HUDEP-2 (cell line): Measurements from ENCODE around the gene DDX23.
"Not testable (repeated sequence)": the region's sequence is repeated elsewhere in the genome, so short reads cannot be mapped to it uniquely, and the experiment has no call there.

Experiments used
- DNase-seq, 76 experiments: peaks; one replicate each; lab custom pipeline; 2025; ENCODE audit not compliant: unreplicated experiment in 76 of 76; lab: John Stamatoyannopoulos, UW

The DDX23 gene

DNA sequence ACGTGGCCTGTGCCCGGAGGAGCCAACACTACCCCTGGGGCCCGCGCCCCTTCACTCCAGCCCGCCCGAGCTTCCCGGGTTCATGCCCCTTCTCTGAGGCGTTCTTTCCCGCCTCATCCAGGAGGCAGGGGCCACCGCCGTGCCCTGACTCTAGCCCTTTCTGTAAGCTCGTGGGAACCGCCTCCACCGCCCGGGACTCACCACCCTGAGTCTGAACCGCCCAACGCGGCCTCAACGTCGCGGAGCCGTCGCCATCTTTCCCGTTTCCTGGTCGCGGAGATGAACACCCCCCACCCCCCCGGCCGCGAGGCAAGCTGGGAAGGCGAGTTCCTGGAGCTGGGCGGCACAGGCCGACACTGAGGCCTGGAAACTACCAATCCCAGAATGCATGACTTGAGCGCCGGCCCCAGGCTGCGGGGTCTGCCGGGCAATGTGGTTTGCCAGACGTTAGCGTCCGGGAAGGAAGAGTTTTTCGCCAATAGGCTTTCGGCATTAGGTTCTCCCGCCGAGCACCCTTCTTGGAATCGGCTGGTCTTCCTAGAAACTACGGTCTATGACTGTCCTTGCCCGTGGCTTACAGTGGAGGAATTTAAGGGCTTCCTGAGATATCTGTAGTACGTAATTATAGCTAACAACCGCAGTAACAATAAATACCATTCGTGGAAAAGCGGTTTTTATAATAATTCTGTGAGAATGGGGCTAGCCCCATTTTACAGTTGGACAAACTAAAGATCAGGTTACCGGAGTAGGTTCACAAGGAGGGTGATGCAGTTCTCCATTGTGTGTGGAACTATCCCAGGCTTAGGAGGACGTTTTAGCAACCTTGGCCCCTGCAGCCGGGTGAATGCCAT is at the start of gene DDX23:
Gene DDX23 (minus strand): TSS at position 281 of the 851 bp plus-strand sequence. CDS start 6,381 bp downstream, outside the sequence.
- DNase-seq = peak in 75 of 76 experiments; percentile 57 to 98 (median 93)

DNA sequence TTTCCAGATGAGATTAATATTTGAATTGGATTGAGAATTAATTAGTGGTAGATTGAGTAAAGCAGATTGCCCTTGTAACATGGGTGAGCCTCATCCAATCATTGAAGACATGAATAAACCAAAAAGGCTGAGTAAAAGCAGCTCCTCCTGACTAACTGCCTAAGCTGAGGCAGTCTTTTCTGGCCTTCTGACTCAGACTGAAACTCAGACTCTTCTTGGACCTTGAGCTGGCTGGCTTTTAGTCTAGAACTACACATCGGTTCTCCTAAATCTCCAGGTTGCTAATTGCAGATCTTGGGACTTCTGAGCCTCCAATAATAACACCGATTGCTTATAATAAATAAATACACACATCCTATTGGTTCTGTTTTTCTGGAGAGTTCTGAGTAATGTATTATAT is 49.3 kb upstream of the DDX23 start:
- no peak for DNase-seq

DNA sequence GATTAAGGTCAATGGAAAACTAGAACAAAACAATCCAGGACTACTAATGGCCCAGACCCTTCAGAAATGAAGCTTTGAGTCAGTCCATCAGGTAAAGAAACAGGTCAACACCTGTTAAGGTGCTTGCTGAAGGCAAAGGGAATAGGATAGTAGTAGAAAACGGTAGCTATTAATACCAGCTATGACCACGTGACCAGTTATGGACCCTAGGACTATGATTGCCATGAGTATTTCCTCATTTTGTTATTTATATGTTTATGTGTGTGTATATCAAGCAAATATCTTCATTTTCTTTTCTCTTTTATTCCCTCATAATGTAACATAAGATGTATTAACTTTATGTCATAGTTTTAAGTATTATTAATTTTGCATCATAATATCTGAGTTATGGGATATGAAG is 47.7 kb upstream of the DDX23 start:
- DNase-seq = no peak

DNA sequence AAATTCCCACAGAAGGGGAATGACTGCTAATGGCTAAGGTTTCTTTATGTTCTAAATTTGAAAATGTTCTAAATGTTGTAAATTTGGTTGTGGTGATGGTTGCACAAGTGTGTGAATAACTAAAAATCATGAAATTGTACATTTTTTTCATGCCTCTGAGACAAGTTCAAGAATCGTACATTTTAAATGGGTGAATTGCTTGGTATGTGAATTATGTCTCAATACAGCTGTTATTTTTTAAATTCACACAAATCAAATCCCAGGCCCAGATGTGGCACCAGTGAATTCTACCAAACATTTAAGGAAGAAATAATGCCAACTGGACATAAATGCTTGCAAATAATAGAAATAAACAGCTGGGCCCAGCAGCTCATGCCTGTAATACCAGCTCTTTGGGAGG is 42.3 kb upstream of the DDX23 start:
- no peak for DNase-seq

DNA sequence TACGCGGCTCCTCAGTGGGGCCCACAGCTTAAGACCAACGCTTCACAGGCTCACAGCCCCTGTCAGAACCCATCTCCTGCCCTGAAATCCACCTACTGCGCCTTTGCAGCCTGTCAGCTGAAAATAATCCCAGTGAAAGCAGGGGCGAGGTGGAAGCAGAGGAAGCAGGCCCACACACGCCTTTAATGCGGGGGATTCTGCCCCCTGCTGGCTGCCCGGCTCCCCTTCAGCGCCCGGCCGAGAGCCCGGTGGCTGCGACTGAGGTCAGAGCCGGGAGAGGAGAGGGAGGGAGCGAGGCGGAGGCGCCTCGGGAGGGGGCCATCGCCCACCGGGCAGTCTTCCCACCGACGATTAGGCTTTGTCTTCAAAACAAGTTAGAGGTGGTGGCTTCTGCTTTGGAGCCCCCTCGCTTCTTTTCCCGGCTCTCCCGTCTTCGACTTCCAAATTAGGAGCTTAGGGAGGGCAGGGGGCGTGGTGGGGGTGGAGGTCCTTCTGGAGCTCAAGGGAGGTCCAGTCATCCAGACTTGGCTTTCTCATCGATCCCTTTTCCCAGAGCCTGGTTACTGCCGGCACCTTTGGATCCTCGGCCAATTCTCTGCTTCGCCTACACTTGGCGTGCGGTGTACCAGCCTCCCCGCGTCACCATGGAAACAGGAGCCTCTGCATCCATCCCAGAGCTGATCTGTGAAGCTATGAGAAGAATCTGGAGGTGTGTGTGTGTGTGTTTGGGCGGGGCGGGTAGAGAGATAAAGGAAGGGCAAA is 38.9 kb upstream of the DDX23 start:
- peak in 59 of 76 experiments; percentile 3 to 74 (median 47) for DNase-seq

DNA sequence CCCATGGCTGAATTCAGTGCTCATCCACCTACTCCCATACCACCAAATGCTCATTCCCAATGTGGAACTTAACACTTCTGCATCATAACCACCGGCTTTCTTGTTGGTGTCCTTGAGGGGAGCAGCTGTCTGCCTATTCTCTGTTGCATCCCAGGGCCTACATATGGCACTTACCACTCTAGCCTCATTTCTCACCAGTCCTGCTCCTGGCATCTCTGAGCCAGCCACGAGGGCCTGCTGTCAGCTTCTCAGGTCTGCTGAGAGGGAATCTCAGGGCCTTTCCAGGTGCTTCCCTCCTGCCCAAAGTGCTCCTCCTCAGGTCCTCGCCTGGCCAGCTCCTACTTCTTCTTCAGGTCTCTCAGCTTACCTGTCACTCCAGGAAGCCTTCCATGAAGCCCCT is 37.7 kb upstream of the DDX23 start:
- no peak for DNase-seq

DNA sequence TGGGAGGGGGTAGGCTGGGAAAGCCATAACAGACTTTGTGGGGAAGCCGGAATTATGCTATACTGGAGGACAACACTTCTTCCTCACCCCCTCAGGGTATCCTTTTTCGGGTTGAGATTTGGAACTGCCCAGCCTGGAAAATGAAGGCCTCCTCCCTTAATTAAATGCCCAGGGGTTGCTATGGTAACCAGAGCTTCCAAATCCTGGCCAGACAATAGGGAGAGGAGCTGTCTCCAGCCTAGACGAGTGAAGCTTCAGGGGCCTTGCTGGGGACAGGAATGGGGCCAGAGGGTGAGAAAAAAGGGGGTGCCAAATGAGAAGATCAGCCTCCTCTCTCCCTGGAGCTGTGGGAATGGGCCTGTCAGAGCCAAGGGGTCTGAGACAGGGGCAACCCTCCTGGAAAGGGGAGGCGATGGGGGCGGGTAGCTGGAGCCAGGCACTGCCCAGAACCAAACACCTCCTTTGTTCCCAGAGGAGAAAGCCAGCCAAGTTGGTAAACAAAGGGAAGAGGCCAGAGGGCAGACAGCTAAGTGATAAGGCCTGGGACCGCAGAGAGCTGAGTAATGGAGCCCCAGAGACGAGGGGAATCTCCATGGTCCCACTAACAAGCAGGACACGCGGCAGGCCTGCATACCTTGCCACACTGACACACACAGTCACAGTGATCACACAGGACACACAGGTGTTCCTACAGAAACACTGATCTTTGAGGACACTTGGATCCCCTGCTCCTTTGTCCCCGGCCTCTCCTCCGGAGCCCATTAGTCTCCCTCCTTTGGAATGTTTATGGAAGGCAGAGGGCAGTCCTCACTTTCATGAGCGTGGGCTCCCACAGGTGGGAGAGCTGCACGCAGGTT is 31.6 kb upstream of the DDX23 start:
- DNase-seq = no peak

DNA sequence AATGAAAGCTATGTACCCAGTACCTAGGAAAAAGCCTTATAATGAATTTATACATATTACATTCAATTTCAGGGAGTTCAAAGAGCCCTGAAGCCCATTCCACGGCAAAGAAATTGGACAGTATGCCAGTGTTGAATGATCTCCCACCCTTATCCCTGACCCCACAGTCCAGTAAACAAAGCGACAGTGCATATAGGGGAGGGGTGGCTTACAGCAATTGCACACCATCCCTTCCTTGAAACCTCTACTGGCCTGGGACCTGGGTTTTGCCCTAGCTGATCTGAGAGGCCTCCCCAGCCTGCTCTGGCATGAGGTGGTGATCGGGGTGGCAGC is 31.0 kb upstream of the DDX23 start:
- DNase-seq = no peak

DNA sequence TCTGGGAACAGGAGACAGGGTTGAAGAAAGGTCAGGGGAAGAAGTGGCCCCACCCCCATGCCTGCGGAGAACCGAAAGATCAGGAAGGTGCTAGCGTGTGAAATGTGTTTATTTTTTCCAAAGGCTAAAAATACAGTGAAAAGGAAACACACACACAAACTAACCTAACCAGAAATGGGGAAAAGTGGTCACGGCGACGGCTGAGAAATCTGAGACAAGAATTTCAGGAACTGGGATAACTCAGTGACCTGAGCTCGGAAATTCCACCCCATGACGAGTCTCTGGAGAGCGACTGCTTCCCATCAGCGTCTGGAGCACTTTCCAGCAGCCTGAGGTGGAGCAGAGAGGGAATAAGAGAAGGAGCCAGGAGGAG is 30.3 kb upstream of the DDX23 start:
- DNase-seq = no peak

DNA sequence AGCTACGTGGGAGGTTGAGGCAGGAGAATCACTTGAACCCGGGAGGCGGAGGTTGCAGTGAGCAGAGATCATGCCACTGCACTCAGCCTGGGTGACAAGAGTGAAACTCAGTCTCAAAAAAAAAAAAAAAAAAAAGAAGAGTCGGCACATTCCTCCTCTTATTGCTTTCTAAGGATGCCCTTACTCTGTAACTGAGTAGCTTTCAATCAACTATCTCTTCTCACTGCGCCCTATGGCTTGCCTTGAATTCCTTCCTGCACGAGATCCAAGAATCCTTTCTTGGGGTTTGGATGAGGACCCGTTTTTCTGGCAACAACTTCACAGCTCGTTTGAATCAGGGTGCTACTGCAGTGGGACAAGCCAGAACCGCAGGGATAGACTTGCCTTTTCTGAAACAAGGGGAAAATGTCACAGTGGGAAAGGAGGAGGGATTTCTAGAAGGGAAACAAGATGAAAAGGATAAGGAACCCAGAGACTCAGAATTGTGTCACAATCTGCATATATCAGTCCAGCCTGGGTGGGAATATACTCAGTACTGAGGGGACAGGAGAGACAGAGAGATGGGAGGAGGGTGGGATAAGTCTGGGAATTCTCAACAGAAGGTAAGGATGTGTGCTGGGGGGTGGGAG is 29.8 kb upstream of the DDX23 start:
- DNase-seq = no peak

DNA sequence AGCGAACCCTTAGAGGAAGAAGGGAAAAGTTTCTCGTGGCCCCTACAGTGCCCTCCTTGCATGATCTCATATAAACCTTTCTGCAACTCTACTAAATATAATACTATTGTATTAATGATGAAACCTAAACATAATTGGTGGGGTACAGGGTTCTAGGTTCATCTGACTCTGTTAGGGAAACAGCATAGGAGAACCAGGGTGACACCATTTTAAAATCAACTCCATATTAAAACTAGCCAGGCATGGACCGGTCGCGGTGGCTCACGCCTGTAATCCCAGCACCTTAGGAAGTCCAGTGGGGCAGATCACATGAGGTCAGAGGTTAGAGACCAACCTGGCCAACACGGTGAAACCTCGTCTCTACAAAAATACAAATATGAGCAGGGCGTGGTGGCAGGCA is 28.7 kb upstream of the DDX23 start:
- DNase-seq = no peak

DNA sequence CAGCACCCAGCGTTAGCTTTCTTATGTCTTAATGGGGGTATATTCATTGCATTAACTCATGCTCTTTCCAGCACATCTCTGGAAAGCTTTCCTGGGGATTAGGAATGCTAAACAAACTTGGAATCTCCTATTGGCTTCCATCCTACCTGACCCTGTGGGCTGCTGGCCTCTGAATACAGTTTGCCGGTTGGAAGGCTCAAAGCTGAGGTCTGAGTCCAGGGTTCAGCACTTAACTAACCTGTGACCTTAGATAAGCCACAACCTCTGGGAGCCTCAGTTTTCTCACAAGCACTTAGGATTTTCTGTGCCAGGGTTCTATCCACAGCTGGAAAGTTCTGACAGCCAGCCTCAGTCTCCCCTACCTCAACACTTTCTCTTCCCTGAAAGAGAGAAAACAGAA is 26.6 kb upstream of the DDX23 start:
- DNase-seq = no peak

DNA sequence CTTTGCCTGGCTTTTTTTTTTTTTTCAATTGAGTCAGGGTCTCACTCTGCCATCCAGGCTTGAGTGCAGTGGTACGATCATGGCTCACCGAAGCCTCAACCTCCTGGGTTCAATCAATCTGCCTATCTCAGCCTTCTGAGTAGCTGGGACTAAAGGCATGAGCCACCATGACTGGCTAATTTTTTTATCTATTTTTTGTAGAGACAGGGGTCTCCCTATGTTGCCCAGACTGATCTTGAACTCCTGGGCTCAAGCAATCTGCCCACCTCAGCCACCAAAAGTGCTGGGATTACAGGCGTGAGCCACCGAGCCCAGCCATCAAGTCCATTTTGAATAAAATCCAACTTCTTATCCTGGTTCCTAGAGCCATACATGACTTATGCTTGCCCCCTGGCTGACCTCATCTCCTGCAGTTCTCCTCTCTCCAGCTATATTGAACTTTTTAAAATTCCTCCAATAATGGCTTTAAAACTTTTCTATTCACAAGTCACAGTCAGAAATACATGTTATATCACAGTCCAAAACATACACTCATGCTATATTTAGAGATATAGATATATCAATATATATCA is 24.1 kb upstream of the DDX23 start:
- DNase-seq = no peak

DNA sequence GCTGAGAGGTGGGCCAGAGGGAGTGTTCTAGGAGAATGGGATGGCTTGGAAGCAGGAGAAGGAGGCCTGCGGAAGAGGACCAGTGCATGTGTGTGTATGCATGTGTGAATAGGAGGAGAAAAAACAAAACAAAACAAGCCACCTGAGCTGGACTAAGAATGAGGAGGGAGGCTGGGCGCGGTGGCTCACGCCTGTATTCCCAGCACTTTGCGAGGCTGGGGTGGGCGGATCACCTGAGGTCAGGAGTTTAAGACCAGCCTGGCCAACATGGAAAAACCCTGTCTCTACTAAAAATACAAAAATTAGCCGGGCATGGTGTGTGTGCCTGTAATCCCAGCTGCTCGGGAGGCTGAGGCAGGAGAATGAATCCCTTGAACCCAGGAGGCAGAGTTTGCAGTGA is 21.6 kb upstream of the DDX23 start:
- not testable (repeated sequence) for DNase-seq

DNA sequence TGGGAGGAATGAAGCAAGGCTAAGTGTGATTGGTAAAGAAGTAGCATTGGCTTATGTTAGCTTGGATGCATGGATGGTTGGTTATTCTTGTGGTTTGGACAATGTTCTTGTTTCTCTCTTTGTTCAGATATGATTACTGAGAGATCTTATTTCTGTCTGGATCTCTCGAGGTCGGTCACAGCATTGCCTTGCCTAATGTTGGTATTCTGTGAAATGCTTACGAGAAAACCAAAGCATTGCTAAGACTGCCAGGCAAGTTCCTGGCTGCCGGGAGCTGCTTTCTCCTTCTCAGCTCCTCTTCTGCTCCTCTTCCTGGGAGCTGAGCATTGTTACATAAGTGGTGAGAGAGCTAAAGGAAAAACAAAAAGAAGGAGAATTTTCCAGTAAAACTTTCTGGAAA is 21.1 kb upstream of the DDX23 start:
- DNase-seq = no peak

DNA sequence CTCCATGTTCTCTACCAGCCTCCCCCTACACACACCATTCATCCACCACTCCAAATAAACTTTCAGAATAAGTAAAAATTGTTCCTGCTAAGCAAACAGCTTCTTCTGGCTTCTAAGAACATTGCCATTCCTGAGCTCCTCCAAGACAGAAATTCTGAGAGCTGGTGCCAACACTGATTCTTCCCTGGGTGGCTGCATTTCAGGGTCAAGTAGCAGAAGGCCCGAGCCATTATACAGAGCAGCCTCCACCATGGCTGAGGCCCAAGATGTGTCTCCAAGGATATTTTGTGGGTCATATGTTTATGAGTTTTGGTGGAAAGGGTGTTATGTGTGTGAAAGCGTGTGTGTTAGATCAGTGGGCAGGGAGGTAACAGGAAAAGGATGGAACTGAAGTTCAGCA is 17.2 kb upstream of the DDX23 start:
- DNase-seq = no peak

DNA sequence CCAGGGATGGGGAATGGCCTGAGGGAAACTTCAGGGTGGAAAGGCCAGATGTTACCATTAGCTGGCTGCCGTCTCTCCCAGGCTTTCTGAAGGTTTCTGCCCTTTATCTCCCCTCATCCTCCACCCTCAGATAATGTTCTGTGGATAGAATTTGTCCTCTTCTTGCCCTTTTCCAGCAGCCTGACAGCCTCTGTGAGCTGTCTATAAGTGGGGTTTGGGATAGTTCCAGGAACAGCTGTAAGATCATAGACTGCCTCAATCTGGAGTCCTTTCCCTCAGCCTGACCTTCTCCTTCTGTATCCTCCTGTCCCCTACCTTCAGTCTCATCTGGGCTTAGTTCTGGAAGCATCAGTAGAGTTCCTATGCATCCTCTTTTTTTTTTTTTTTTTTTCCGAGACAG is 16.5 kb upstream of the DDX23 start:
- DNase-seq = no peak

DNA sequence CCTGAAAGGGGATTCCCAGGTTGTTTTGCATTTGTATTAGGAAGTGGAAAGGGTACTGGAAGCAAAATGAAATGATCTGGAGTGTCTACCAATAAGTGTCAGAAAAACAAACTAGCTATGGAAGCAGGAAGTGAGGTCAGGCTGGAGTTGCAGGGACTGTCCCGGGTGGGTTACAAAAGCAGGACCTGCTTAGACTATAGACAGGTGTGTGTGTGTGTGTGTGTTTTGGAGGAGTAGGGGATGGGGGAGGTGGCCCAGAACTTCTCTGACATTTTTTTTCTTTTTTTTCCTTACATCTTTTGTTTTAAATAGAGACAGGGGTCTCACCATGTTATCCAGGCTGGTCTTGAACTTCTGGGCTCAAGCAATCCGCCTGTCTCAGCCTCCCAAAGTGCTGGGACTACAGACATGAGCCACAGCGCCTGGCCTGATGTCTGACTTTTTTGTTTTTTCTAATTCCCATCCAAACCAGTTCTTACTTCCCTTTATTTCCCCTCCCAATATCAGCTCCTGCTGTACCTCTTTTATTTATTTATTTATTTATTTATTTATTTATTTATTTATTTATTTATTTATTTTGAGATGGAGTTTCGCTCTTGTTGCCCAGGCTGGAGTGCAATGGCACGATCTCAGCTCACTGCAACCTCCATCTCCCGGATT is 14.2 kb upstream of the DDX23 start:
- no peak for DNase-seq

DNA sequence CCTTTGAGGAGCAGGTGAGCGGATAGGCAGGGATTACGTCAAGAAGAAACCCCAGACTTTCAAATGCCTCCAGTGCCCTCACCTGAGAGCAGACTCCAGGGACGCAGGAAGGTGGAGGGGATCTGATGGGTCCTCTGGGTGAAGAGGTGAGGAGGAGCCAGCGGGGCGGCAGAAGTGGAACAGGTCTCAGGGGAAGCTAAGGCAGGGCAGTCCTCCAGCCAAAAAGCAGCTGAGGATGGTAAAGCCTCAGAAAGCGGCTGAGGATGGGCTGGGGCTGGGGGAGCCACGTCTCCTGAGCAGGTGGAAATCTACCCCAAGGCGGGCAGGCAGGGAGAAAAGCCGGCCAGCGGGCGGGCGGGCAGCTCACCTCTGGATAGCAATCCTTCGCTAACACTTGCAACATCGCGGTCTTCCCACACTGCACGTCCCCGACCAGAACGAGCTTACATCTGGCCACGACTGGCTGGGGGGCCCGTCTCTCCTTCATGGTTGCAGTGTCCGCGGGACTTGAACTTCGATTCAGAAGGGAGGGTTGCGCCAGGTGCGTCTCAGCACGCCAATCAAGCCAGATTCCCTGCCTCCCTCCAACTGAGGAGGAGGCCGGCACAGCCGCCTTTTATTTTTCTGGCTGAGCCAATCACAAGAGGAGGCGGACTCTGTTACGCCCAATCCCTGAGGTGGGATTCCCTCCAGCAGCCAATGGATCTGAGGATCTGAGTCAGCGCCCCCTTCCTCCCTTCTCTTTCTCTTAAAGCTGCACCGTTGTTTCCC is 13.5 kb upstream of the DDX23 start, which contains the start of gene RND1:
Gene RND1 (minus strand): TSS at position 590 of the 771 bp plus-strand sequence. CDS start 103 bp downstream, at position 487.
- peak in 71 of 76 experiments; percentile 31 to 85 (median 67) for DNase-seq
